GM10847 (cell line): Measurements from ENCODE around the gene PDK2.

Experiments
- POLR2A ChIP-seq: IDR thresholded peaks from 2 replicates; pipeline ENCODE4 v1.6.1; 2011; ENCODE audit not compliant: insufficient read length; ENCODE audit errors: extremely low read depth

Gene PDK2

GRCh38 chr17:50055426-50056216, 39.5 kb upstream of the PDK2 start, which contains the start of gene ITGA3:
TSS of gene ITGA3 (plus strand) at chr17:50056110. CDS start at chr17:50056440, 330 bp downstream.
- no peak for TF ChIP-seq POLR2A

GRCh38 chr17:50056217-50056960, 38.8 kb upstream of the PDK2 start:
- TF ChIP-seq POLR2A: no peak

- no peak for TF ChIP-seq POLR2A
These were observed 38.2 kb upstream of the PDK2 start for GRCh38 chr17:50056961-50057330.

- no peak for TF ChIP-seq POLR2A
These were observed 37.6 kb upstream of the PDK2 start for GRCh38 chr17:50057521-50057991.

GRCh38 chr17:50058296-50058953, 36.7 kb upstream of the PDK2 start:
- TF ChIP-seq POLR2A: no peak

- no peak for TF ChIP-seq POLR2A
These were observed 35.9 kb upstream of the PDK2 start for GRCh38 chr17:50059256-50059655.

- TF ChIP-seq POLR2A: no peak
These were observed 35.3 kb upstream of the PDK2 start for GRCh38 chr17:50059759-50060273.

- TF ChIP-seq POLR2A: no peak
These were observed 34.0 kb upstream of the PDK2 start for GRCh38 chr17:50060951-50061712.

- no peak for TF ChIP-seq POLR2A
These were observed 32.6 kb upstream of the PDK2 start for GRCh38 chr17:50062293-50063243.

GRCh38 chr17:50063561-50064252, 31.4 kb upstream of the PDK2 start:
- TF ChIP-seq POLR2A: no peak

GRCh38 chr17:50064253-50065001, 30.7 kb upstream of the PDK2 start:
- no peak for TF ChIP-seq POLR2A

GRCh38 chr17:50065056-50065455, 30.1 kb upstream of the PDK2 start:
- no peak for TF ChIP-seq POLR2A
